ENCODE results near the gene PIM2. TPM values are rescaled to one million over a fixed set of nuclear protein-coding genes. Genes with fewer than 3 reads are reported as not detected.
A peak's percentile ranks its signal among the peaks of the same experiment; 100 is the strongest.

PIM2 gene
- total RNA-seq, 1 experiment from 2014 or later = 15.6 TPM

GRCh38 chrX:48896611-48897011 lies 22.2 kb downstream of the PIM2 start:
- ChIA-PET CTCF (no interaction called here), RAD21 (ENCODE audit: low non-redundant PET in 1 of 2, low total read pairs in 2 of 2, uncharacterized antibody in 2 of 2, unreplicated experiment in 2 of 2) (no interaction called here), POLR2A (interaction anchor here (1.4 to 1.5 kb wide), 2 partner anchors 95 to 294 kb away, joined by 3 to 7 read pairs; partner anchors contain the start of gene HDAC6)
- peak overlapping the region; percentile 87 for H3K4me2 ChIP-seq (ENCODE audit: low read length)
- H3K79me2 ChIP-seq (ENCODE audit: insufficient read depth, low read length) = peaks cover 38% of the 10 kb centered on the region
- no peaks in the 10 kb centered on the region for H3K27me3 ChIP-seq (ENCODE audit: insufficient read depth, low read length)
- no peaks in the 10 kb centered on the region for H3K9me3 ChIP-seq (ENCODE audit: control insufficient read depth in 1 of 2, insufficient read depth in 1 of 2, low read depth in 1 of 2, low read length in 2 of 2)
- peaks cover 0 to 7% of the 10 kb centered on the region in 2 experiments; a peak in 2 of 4 replicates for H3K36me3 ChIP-seq (ENCODE audit: control insufficient read depth in 1 of 2, insufficient read depth in 2 of 2, low read length in 2 of 2)
- peak overlapping the region; percentile 75 to 77 for H3K4me3 ChIP-seq (replicated peaks in 1 of 2; ENCODE audit: low read depth in 1 of 2, low read length in 2 of 2)
- TF ChIP-seq JUND (IDR thresholded peaks at IDR 0.05) = no peak
- TF ChIP-seq EZH2phosphoT487 (IDR thresholded peaks at IDR 0.05; ENCODE audit: borderline replicate concordance) = no peak
- no peak for TF ChIP-seq POLR2A (IDR thresholded peaks at IDR 0.05; ENCODE audit: borderline replicate concordance, extremely low read depth, insufficient read depth, insufficient read length)
- no peak for TF ChIP-seq CEBPB (IDR thresholded peaks at IDR 0.05; ENCODE audit: low read depth)
- no peak for TF ChIP-seq ZBTB33 (IDR thresholded peaks at IDR 0.05; ENCODE audit: extremely low read depth, insufficient replicate concordance, low read length)
- TF ChIP-seq SRF (IDR thresholded peaks at IDR 0.05; ENCODE audit: low read depth) = no peak
- TF ChIP-seq ZFX (IDR thresholded peaks at IDR 0.05) = no peak
- TF ChIP-seq RAD21 (IDR thresholded peaks at IDR 0.05; ENCODE audit: low read depth) = no peak
- no peak for TF ChIP-seq ZNF274 (IDR thresholded peaks at IDR 0.05; ENCODE audit: low read depth, low read length)
- no peak for TF ChIP-seq FOSL1 (IDR thresholded peaks at IDR 0.05; ENCODE audit: low read depth)
- TF ChIP-seq CTCF (IDR thresholded peaks at IDR 0.05 in 2 of 3, conservative IDR thresholded peaks at IDR 0.05 in 1 of 3; ENCODE audit: borderline replicate concordance in 1 of 3, insufficient read depth in 1 of 3, low read depth in 2 of 3, low read length in 2 of 3) = no peak
- no peak for TF ChIP-seq ELF1 (IDR thresholded peaks at IDR 0.05; ENCODE audit: borderline replicate concordance, low read depth)
- no peak for TF ChIP-seq EZH2 (IDR thresholded peaks at IDR 0.05)
- TF ChIP-seq CBX3 (IDR thresholded peaks at IDR 0.05; ENCODE audit: low read depth) = no peak
- no peak for TF ChIP-seq REST (IDR thresholded peaks at IDR 0.05; ENCODE audit: low read depth)
- TF ChIP-seq TCF7L2 (IDR thresholded peaks at IDR 0.05; ENCODE audit: borderline replicate concordance, extremely low read depth, insufficient read depth, insufficient read length) = no peak
- TF ChIP-seq EGR1 (IDR thresholded peaks at IDR 0.05; ENCODE audit: low read depth) = no peak
- no peak for TF ChIP-seq ATF3 (IDR thresholded peaks at IDR 0.05)
- TF ChIP-seq SP1 (IDR thresholded peaks at IDR 0.05; ENCODE audit: low read depth) = no peak
- BruUV-seq (replicated peaks) = no TSS peak
- H3K9me2 ChIP-seq (ENCODE audit: insufficient read depth) = no peaks in the 10 kb centered on the region
- peak overlapping the region; percentile 96 for H3K27ac ChIP-seq (ENCODE audit: low read depth, low read length)
- peaks cover 5 to 16% of the 10 kb centered on the region in 2 experiments; a peak in 3 of 4 replicates for H3K4me1 ChIP-seq (ENCODE audit: control insufficient read depth in 1 of 2, insufficient read depth in 2 of 2, low read length in 2 of 2)
- intact Hi-C loops (cut with micrococcal nuclease) = loop anchor here (10.0 kb wide), 1 partner anchor 92 kb away; the partner anchor contains the start of gene HDAC6
- H4K20me1 ChIP-seq (ENCODE audit: insufficient read depth) = no peaks in the 10 kb centered on the region
- no peak for DNase-seq (ENCODE audit: low read depth, low spot score)
- H2AFZ ChIP-seq (ENCODE audit: low read depth, low read length, poor library complexity, severe bottlenecking) = no peak overlapping the region
- no peak for ATAC-seq
- peak overlapping the region; percentile 83 for H3K9ac ChIP-seq (ENCODE audit: low read length)
